Activated CD8-positive, alpha-beta memory T cell treated with anti-CD3 and anti-CD28 coated beads for 24 hours (primary cell): ENCODE results near the gene KDELR3.

Experiments
- DNase-seq: peaks from one replicate; pipeline ENCODE4 v3.0.0-alpha.2; 2020

The KDELR3 gene

DNA sequence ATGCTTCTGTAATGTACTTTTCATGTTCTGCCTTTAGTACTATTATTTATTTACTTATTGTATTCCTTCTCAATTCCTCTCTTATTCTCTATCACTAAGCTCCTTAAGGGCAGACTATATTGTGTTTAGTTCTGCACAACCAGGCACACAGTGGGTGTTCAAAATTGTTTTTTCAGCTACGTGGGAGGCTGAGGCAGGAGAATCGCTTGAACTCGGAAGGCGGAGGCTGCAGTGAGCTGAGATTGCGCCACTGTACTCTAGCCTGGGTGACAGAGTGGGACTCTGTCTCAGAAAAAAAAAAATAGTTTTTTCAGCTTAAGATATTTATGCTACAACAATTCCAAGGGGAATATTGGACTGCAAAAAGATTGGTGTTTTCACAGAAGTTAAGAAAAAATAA is 55.6 kb downstream of the KDELR3 start:
- DNase-seq, result no peak

DNA sequence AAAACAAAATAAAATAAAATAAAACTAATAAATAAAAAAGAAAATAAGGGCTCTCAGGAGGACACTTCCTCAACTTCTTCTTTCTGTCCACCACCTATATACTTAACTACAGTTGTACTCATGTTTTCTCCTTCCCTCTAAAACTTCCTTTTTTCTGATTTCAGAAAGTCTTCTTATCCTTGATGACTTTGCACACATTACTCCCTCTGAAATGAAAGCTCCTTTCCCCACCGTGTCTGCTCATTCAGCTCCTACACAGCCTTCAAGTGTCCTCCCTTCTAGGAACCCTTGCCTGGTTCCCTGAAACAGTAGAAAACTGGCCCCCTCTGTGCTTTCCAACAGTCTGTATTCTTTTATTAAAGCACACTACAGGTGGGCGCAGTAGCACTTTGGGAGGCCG is 56.5 kb downstream of the KDELR3 start:
- DNase-seq, result no peak

DNA sequence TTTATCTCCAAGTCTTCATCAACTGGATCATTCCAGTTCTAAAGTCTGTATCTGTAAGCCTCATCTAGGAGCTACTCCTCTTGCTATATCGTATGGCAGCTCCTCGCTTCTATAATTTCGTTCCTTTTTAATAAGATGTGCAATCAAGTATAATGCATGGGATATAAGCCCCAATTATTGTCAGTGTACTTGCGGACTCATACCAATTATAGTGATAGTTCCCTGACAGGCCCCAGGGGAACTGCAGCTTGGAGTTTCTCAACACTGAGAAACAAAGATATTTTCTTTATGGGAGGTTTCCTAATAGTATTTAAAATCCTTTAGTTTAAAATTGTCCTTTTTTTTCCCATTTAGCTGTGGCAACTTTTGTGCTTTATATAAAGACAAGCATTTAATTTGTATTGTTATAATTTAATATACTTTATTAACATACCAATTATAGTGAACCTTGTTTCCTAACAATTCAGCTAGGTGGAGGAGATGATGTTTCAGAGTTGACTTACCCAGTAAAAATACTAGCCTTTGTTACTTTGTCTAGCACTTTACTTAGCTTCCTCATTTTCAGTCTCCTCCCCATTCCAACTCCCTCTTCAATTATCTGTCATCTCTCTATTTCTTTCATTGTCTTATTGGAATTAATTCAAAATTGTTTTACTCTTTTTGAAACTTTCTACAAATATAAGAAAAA is 63.5 kb downstream of the KDELR3 start:
- DNase-seq, result no peak
